NCI-H1930 (cell line): ENCODE measurements around the gene DLGAP3.

Experiments used
- DNase-seq, 2 experiments: peaks; one replicate each; lab custom pipeline; 2025; lab: John Stamatoyannopoulos, UW

The DLGAP3 gene

DNA sequence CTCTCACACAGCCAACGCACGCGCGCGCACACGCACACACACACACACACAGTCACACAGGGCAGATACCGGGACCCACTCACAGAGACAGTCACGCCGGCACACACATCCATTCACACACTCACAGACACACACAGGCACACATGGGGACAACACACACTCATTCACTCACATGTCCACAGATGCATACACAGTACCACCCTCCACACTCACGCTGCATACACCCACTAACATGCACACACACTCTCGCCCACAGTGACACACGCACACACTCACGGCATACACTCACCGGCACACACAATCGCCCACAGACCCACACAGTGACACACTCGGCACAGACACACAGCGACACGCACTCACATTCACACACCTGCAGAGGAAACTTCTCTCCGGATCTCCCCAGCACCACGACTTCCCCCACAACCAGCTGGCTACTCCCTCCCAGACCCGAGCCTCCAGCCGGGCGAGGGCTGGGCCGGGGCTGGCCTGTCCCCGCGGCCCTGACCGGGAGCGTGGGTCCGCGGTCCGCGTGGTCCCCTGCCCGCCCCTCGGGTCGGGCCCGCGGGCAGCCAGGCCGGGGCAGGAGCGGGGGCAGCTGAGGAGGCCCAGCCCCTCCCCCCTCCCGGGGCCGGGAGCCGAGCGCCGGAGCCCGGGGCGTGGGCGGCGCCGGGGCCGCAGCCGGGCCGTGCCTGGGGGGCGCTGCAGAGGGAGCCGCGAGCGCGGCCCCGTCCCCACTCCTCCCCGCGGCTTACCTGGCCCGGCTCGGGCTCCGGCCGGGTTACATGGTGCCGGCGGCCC is 552 bp downstream of the DLGAP3 start:
- no peak for DNase-seq

DNA sequence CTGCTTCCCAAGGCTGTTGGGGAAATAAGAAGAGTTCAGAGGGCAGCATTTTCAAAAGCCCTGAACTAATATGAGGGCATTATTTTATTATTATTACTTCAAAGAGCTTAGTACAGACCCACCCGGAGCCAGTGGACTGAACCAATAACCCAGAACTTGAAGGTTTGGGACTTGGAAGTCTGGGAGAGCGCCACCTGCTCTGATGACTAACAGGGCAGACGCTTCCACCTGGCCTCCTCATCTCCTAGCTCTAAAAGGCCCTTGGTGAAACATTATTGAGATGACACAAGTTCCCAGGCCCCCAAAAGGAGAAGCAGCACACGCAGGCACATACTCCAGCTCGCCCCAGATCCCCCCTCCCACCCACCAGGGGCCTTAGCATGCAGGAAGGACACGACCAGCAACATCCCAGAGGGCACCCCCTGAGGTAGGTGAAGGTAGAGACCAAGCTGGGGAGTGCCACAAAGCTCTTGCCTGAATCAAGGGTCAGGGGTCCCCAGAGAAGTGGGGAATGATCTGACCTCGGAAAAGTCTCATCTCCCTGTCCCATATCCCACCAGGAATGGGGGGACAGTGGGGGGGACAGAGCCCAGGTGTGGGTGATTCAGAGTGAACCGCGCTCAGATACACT is 1.3 kb downstream of the DLGAP3 start:
- DNase-seq = no peak

DNA sequence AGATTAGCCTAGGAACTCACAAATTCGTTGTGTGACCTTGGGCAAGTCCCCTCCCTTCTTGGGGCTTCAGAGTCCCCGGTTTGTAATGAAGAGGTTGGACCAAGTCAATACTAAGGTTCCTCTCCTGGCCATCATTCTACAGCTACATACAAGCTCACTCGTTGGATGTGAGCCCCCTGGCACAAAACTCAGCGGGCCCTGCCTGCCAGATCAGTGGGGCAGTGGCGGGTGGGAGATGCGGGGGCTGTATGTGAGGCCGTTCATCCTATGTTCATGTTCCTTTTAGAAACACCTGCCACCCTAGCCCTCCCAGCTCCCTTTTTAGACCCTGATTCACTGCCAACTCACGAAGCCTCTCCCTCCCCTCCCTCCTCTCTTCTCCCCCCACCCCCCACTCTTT is 2.1 kb downstream of the DLGAP3 start:
- no peak for DNase-seq

DNA sequence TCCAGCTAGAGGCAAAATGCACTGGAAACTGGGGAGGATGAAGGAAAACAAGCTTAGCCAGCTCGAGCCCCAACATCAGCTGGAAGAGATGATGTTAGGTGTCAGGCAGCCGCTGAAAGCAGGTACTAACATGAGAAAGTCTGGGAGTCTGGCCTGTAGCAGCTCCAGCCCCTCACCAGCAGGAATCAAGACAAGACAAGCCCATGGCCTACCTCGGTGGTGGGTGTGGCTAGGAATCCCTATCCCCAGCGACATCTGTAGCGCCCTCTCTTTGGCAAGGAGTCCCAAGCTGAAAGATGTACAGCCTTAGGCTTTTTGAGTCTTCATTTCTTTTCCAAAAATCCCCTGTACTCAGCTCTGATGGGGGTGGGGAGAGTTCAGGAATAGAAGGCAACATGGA is 2.6 kb downstream of the DLGAP3 start:
- DNase-seq = no peak

DNA sequence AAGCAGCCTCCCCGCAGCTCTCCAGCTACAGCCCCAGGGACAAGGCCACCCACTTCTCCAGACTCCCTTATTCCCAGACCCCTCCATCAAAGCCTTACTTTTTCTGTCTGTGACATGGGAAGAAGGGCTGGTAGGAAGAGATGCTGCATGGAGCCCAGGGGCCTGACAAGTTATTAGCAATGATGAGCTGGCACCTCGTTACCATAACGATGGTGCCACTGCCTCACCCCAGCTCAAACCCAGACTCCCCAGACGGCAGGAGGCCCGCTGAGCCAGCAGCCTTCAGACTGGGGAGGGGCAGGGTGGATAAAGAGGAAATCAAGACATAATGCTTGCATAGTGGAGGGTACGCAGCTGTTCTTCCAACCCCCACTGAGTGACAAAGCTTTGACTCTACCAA is 3.3 kb downstream of the DLGAP3 start:
- no peak for DNase-seq

DNA sequence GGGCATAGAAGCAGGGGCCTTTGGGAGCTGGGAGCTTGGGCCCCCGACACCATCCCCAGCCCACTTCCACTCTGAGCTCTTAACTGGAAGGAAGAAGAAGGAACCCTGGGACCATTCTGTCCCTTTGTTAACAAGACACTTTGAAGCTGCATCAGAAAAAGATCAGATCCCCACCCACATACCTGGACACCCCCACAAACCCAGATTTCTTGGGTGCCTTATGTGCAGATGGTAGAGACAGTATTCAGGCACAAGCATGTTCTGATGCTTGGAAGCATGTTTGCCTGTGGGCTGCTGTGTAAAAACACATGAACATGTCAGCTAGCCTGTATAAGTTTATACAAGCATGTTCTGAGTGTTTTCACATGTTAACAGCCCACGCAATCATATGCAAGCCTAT is 3.7 kb downstream of the DLGAP3 start:
- DNase-seq = no peak

DNA sequence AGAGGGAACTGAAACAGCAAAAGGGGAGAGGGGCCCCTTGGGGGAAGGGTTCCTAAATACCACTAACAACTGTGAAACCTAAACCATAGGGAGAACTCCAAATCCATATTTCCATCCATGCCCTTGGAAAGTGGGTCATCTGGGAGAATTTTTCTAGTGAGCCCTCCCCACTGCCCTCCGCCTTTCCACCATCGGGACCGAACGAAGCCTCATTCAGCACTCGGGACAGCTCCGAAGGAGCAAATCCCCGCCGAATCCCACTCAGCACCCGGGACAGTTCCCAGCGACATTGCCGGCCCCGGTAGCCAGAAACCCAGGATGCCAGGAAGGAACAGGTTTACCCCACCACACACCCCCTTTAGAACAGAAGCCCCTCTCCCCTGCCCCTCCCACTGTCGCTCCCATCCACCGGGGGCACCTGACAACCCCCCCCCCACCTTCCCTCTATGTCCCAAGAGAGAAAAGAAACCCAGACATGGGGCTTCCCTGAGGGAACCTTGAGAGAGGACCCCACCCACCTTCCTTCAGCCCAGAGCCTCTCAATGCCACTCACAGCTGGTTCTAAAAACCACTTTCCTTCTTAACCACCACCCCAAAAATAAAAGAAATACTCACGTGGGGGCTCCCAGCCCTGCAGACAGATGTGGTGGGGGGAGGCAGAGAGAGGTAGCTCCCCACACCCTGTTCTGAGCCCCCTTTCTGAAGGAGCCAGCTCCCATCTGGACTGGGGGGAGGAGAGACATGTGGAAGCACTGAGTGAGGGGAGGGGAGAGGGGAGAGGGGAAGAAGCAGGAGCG is 4.5 kb downstream of the DLGAP3 start:
- no peak for DNase-seq

DNA sequence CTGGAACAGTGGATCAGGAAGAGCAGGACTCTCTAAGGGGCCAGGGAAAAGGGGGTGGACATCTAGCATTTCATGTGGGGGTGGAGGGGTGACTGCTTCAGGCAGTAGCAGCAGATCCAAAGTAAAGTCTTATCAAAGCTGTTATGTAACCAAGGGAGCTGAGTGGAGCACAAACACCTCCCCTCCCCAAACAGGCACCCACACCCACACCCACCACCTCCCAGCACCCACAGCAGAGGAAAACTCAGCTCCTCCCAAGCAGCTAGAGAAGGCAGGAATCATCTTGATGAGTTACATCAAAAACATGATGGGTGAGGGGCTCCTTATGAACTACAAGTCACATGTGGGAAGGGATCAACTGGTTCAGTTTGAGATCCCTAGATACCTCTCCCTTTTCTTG is 6.0 kb downstream of the DLGAP3 start:
- DNase-seq = no peak

DNA sequence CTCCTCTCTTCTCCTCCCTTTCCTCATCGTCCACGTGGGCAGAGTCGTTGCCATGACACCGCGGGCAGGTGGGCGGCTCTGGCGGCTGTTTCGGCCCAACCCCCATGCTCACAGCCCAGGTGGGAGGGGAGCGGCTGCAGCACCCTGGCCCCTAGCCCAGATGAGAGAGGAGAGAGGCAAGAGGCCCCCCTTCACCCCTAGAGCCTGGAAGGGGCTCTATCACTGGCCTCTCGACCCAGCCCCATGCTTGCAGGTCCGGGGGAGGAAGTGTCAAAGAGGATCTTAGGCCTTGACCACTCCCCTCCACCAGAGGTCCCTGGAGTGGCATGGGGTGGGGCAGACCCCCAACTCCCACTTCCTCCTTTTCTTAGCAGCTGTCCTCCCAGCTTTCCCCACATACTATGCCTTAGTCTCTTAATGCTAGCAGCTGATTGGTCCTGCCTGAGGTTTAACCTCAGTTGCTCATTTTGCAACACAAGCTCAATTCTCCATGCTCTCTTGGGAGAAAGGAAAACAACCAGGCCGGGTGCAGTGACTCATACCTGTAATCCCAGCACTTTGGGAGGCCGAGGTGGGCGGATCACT is 10.4 kb downstream of the DLGAP3 start:
- peak in 1 of 2 experiments; percentile 20 for DNase-seq

DNA sequence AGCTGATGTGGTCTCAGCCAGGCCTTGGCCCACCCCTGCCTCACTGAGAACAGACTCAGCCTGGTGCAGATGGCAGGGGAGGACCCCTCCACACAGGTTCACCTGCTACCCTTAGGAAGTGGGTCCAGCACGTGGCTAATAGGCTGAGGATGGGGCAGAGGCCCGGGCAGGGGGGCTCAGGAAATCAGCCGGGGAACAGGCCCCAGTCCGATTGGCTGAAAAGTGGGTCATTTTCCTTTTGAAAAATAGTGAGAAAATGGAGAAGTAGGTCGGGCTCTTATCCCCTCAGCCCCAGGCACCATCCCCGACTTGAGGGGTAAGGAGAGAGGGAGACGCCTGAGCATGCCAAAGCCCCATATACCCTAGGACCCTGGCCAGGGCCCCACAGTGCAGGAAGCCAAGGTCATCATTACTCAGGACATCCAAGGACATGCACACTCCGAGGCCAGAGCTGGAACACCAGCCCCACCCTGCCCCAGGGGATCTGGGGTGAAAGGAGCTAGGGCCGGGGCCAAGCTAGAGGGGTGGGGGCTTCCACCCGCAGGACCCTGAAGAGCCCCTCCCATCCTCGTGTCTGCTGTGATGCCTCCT is 11.0 kb downstream of the DLGAP3 start:
- DNase-seq = no peak

DNA sequence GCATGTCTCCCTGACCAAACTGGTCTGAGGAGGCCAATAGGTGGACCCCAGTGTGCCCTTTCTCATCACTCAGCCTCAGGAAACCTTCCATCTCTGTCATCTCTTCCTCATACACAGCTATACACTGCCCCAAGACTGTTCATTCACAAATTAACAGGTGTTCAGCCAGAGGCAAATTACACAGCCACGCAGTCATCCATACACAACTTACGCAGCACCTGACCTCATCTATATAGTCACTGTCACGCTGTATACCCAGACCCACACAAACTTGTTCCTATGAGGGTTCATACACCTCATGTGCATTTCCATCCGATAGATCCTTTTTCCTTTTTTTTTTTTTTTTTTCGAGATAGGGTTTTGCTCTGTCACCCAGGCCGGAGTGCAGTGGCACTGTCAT is 12.4 kb downstream of the DLGAP3 start:
- DNase-seq = no peak

DNA sequence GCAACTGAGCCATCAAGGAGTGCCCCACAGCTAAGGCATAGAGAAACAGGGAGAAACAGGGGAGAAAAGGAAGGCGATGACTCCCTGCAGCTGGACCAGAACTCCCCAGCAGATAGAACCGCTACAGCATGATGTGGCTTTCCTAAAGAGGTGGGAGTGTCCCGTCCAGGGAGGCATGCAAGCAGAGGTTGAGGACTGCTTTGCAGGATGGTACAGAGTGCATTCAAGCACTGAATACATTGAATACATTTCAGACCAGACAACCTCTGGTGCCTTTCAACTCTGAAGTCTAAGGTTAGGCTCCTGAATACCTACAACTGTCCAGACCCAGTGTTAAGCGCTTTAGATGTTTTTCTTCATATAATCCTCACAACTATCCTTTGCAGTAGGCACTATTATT is 13.3 kb downstream of the DLGAP3 start:
- no peak for DNase-seq

DNA sequence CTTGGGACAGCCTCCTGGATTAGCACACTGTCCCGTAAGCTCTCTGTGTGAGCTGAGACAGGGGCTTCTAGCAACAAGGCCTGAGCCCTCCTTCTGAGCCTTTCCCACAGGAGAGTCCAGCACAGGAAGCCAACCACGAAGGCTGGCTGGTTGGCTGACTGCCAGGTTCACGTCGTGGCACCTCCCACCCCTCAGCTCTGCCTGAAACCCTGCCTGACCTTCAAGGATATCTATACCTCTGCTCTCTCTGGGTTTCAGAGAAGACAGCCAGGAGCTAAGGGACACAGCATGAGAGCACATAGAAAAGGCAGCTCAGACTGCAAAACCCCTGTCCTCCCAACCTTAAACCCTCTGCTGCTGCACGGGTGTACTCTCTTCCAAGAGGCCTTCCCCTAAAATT is 13.9 kb downstream of the DLGAP3 start:
- no peak for DNase-seq

DNA sequence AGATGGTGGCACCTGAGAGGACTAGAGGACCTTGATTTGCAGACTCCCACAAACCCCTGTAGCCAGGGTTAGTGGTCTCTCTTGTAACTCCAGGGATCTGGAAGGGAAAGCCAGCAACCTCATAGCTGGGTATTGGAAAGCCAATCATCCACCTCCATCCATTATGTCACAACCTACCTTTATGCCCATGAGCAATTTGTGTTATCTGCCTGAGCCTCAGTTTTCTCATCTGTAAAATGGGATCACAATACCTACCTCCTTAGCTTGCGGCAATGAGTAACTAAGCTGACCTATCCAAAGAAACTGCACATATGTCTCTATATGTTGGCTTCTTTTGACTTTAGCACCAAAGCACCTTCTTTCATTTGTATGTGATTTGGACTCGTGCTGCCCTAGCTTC is 14.5 kb downstream of the DLGAP3 start:
- DNase-seq = no peak

DNA sequence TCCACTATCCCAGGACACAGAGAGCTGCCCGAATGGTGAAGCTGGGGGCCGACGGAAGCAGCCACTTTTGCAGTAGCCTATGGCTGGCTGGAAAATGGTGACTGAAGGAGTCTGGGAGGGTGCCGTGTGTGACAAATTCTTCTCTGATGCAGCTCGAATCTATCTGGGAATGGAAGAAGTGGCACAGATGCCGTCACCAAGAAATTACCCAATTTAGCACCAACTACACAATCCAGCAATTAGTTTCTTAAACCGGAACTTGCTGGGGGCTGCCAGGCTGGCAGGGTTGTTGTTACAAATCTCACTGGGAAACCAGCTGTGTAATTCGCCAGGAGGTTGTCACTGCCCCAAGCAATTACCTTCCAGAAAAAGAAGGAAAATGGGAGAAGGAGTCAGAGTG is 18.0 kb downstream of the DLGAP3 start:
- no peak for DNase-seq

DNA sequence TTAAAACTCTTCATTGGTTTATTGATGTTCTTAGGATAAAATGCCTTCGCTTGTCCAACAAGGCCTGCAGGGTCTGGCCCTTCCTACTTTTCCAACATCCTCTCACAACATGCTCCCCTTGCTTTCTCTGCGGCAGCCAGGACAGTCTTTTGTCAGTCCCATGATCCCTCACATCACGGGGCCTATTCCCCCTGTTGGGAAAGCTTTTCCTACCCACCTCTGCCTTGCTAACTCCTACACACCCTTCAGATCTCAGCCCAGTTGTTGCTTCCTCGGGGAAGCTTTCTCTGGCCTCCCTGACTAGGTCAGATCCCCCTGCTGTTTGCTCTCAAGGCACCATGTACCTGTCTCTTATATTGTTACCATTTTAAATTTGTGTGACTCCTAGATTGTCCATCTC is 19.0 kb downstream of the DLGAP3 start:
- DNase-seq = no peak

DNA sequence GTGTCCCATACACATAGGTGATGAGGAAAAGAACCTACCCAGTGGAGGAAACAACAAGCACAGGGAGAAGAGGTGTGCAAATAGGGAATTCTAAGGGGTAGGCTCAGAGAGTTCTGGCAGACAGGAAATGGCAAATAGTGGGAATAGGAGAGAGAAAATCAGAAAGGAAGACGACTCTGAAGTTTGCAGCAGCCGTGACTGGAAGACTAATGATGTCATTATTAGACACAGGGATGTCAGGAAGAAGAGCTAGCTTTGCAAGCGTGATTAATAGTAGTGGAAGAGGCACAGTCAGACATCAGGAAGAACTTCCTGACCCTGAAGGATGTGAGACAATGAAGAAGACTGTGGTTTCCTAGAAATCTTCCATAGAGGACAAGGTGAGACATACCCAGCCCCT is 21.1 kb downstream of the DLGAP3 start:
- DNase-seq = no peak

DNA sequence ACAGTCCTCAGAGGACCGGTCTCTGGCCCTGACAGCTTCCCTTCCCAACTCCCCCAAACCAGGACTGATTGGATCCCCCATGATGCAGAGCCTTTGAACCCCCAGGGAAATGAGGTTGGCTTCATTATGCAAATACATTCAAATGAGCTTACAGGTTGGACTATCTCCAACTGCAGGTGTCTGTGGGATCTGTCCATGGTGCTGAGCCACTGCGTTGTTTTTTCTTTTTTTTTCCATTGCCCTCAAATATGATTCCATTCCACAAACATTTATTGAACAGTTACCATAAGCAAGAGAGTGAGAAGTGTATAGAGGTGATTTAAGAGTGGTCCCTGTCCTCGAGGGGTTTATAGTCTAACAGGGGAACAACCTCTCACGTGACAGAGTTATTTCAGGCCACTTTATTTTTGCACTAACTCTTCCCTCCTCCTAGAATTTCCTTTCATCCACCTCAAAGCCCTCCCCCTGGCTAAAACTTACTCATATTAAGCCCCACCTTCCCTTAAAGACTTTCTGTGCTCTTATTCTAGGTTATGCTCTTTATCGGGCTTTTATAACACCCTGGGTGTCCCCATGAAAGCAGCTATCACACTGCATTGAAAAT is 21.9 kb downstream of the DLGAP3 start:
- DNase-seq = no peak

DNA sequence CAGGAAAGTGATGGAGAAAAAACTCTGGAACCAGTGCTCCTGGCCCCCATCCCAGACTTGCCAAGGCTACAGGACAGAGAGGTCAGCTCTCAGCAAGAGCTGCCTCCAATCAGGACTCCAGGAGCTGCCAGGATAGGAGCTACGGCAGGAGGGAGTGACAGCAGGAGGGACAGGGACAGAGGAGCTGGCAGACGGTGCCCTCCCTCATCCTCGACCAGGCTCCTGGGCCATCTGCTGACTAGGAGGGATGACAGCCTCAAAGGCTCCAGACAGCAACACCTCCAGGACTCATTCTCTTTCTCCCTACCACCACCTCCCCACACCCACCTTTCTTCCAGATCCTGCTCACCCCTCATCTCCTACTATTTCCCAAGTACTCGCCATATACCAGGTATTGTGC is 22.7 kb downstream of the DLGAP3 start:
- DNase-seq = no peak

DNA sequence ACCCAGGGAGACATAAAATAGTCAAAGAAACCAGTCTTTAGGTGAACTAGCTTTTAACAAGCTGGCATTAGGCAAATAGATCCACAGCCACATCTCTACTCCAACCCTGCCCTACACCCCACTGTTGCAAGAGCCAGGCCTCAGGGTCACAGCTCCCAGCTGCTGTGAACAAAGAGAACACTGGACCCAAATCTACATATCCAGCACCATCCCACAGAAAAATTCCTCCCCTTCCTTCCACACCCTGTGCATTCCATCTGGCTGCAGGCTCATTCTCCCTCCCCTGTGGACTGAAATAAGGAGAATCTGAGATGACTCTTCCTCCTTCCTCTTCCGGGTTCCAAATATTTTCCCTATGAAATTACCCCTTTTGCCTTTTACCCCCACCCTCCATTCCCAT is 23.2 kb downstream of the DLGAP3 start:
- DNase-seq = no peak

DNA sequence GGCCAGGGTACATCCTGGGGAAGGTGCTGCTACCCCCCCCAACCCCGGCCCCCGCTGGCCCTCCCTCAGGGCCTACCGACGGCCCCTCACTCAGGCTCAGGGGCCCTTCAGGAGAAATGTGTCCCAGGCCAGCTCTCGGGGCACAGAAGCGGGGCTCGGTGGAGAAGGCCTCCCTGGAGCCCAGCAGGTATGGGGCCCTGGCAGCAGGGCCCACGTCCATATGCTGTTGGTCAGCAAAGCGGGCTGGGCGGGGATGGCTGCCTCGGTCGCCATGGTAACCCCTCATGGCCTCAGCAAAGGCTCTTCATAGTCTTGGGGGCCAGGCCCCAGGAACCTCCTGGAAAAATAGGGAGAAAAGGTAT is 24.4 kb downstream of the DLGAP3 start:
- DNase-seq = no peak
